ENCODE measurements around the gene BMP8A.

Gene BMP8A

GRCh38 chr1:39484564-39484963 lies 6.9 kb upstream of the BMP8A start:
- Histone ChIP-seq H3K79me2 (ENCODE audit: insufficient read depth, low read length) (no peaks in the 10 kb centered on the region), H3K9me3 (ENCODE audit: insufficient read depth, low read length, severe bottlenecking) (no peaks in the 10 kb centered on the region), H3K4me3 (ENCODE audit: low read depth in 1 of 2, low read length in 2 of 2) (no peak overlapping the region), H3K9ac (ENCODE audit: low read depth, low read length) (no peak overlapping the region), H3K4me2 (ENCODE audit: insufficient read depth, low read length) (no peak overlapping the region), H3K36me3 (ENCODE audit: insufficient read depth, low read length) (peaks cover 72% of the 10 kb centered on the region), H2AFZ (ENCODE audit: low read depth, low read length) (no peak overlapping the region), H3K4me1 (ENCODE audit: insufficient read depth, low read length) (no peaks in the 10 kb centered on the region), H4K20me1 (ENCODE audit: insufficient read depth, low read length) (peaks cover 5% of the 10 kb centered on the region; the same call in 1 of the 2 replicates), H3K27me3 (ENCODE audit: insufficient read depth, low read length, poor library complexity) (no peaks in the 10 kb centered on the region), H3K27ac (ENCODE audit: low read length) (no peak overlapping the region)
- no peak for ATAC-seq (ENCODE audit: insufficient read depth, low read depth)
- DNase-seq = no peak
- no peak for TF ChIP-seq EZH2 (IDR thresholded peaks at IDR 0.05; ENCODE audit: borderline replicate concordance, low read depth, low read length, severe bottlenecking)
- no peak for TF ChIP-seq CTCF (IDR thresholded peaks at IDR 0.05; ENCODE audit: borderline replicate concordance, extremely low read depth, low read length, poor library complexity, severe bottlenecking)

GRCh38 chr1:39485046-39485803 lies 6.2 kb upstream of the BMP8A start:
- H3K36me3 ChIP-seq (ENCODE audit: insufficient read depth, low read length) = peaks cover 66% of the 10 kb centered on the region
- DNase-seq = no peak

GRCh38 chr1:39488012-39488545 lies 3.4 kb upstream of the BMP8A start:
- DNase-seq (no peak), ATAC-seq (ENCODE audit: insufficient read depth, low read depth) (no peak)
- Histone ChIP-seq H3K27ac (ENCODE audit: low read length) (no peak overlapping the region), H3K27me3 (ENCODE audit: insufficient read depth, low read length, poor library complexity) (no peaks in the 10 kb centered on the region), H3K9ac (ENCODE audit: low read depth, low read length) (no peak overlapping the region), H3K36me3 (ENCODE audit: insufficient read depth, low read length) (peaks cover 44% of the 10 kb centered on the region), H3K9me3 (ENCODE audit: insufficient read depth, low read length, severe bottlenecking) (no peaks in the 10 kb centered on the region), H3K4me2 (ENCODE audit: insufficient read depth, low read length) (no peak overlapping the region), H3K4me1 (ENCODE audit: insufficient read depth, low read length) (peaks cover 5% of the 10 kb centered on the region), H3K79me2 (ENCODE audit: insufficient read depth, low read length) (no peaks in the 10 kb centered on the region), H2AFZ (ENCODE audit: low read depth, low read length) (no peak overlapping the region), H3K4me3 (ENCODE audit: low read depth in 1 of 2, low read length in 2 of 2) (no peak overlapping the region), H4K20me1 (ENCODE audit: insufficient read depth, low read length) (peaks cover 5% of the 10 kb centered on the region; the same call in 1 of the 2 replicates)
- TF ChIP-seq EZH2 (IDR thresholded peaks at IDR 0.05; ENCODE audit: borderline replicate concordance, low read depth, low read length, severe bottlenecking) (no peak), CTCF (IDR thresholded peaks at IDR 0.05; ENCODE audit: borderline replicate concordance, extremely low read depth, low read length, poor library complexity, severe bottlenecking) (no peak)

More at GRCh38 chr1:39485046-39485803, 6.2 kb upstream of the BMP8A start:
- H3K9ac ChIP-seq (ENCODE audit: low read depth, low read length) = no peak overlapping the region
- TF ChIP-seq EZH2 (IDR thresholded peaks at IDR 0.05; ENCODE audit: borderline replicate concordance, low read depth, low read length, severe bottlenecking) = no peak
- TF ChIP-seq CTCF (IDR thresholded peaks at IDR 0.05; ENCODE audit: borderline replicate concordance, extremely low read depth, low read length, poor library complexity, severe bottlenecking) = no peak
- no peaks in the 10 kb centered on the region for H3K4me1 ChIP-seq (ENCODE audit: insufficient read depth, low read length)
- no peak for ATAC-seq (ENCODE audit: insufficient read depth, low read depth)
- no peak overlapping the region for H3K27ac ChIP-seq (ENCODE audit: low read length)
- no peaks in the 10 kb centered on the region for H3K79me2 ChIP-seq (ENCODE audit: insufficient read depth, low read length)
- peaks cover 5% of the 10 kb centered on the region; the same call in 1 of the 2 replicates for H4K20me1 ChIP-seq (ENCODE audit: insufficient read depth, low read length)
- H3K4me3 ChIP-seq (ENCODE audit: low read depth in 1 of 2, low read length in 2 of 2) = no peak overlapping the region
- no peaks in the 10 kb centered on the region for H3K9me3 ChIP-seq (ENCODE audit: insufficient read depth, low read length, severe bottlenecking)
- H2AFZ ChIP-seq (ENCODE audit: low read depth, low read length) = no peak overlapping the region
- no peaks in the 10 kb centered on the region for H3K27me3 ChIP-seq (ENCODE audit: insufficient read depth, low read length, poor library complexity)
- no peak overlapping the region for H3K4me2 ChIP-seq (ENCODE audit: insufficient read depth, low read length)

Measured in DND-41 (cell line).